ENCODE data around the gene PELI2. TPM values are rescaled to one million over a fixed set of nuclear protein-coding genes. Genes with fewer than 3 reads are reported as not detected.

Gene PELI2
- total and polyA plus RNA-seq, 2 donors (not counting 1 experiment from before 2014, with no cell fraction given), result 15.5 to 29.2 TPM

DNA sequence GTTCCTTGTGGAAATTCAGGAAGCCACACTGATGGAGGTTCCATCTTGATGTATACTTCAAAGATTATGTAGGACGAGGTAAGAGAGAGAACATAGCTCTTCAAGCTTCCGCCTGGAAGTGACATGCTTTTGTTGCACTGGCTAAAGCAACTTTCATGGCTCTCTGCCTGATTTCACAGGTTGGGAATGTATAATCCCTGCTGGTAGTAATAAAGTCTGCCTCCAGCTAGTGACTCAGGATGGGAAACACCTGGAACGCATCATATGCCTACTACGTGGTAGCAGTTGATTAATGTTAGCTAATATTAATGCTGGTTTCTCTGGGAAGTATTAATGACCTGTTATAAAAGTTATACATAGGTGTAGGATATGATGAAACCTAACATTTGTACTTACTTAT is 71.1 kb downstream of the PELI2 start:
- DNase-seq (ENCODE audit: low read depth in 2 of 2), result peak; percentile 85
- Histone ChIP-seq H3K36me3 (ENCODE audit: control insufficient read depth, insufficient read depth, low read length) (no peaks in the 10 kb centered on the region), H3K27ac (ENCODE audit: insufficient read depth, low read length) (no peak overlapping the region), H3K27me3 (ENCODE audit: control insufficient read depth, insufficient read depth, low read length) (no peaks in the 10 kb centered on the region), H4K20me1 (ENCODE audit: control insufficient read depth, extremely low read depth, insufficient read depth, low read length) (no peaks in the 10 kb centered on the region), H3K9me3 (ENCODE audit: control insufficient read depth, insufficient read depth, low read depth, low read length) (no peaks in the 10 kb centered on the region), H3K4me1 (ENCODE audit: control insufficient read depth, extremely low read depth, insufficient read depth, low read length) (peaks cover 2% of the 10 kb centered on the region), H3K4me3 (replicated peaks in 1 of 4; ENCODE audit: control extremely low read depth in 1 of 4, insufficient read depth in 1 of 4, low read depth in 3 of 4, low read length in 4 of 4) (no peak overlapping the region), H3K4me2 (ENCODE audit: extremely low read depth, insufficient read depth, low read length) (no peak overlapping the region), H3K79me2 (ENCODE audit: control insufficient read depth, insufficient read depth, low read length) (no peaks in the 10 kb centered on the region), H2AFZ (ENCODE audit: low read length) (no peak overlapping the region), H3K9ac (ENCODE audit: insufficient read depth, low read length) (no peak overlapping the region)
- no peak for TF ChIP-seq CTCF (conservative IDR thresholded peaks at IDR 0.05 in 1 of 2, IDR thresholded peaks at IDR 0.05 in 1 of 2; ENCODE audit: low read depth in 1 of 2, low read length in 2 of 2)
- TF ChIP-seq EZH2 (IDR thresholded peaks at IDR 0.05; ENCODE audit: low read length, missing control alignments), result no peak

DNA sequence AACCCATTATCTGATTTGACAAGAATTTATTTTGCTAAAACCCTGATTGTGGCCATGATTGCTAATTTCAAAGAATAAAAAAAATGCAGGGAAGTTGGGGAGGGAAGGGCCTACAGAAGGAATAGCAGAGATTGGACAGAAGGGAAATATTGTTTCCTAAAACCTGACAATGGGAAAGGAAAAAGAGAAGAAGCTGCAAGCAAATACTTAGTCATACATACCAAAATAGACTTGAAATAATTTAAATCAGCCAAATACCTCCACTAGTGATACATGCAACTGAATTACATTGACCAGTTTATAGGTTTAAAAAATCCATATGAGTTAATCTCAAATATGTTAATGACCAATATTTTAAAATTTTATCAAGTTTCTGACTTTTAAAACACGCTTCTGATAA is 75.1 kb downstream of the PELI2 start:
- H3K4me1 ChIP-seq (ENCODE audit: control insufficient read depth, extremely low read depth, insufficient read depth, low read length), result peaks cover 9% of the 10 kb centered on the region
- H3K9ac ChIP-seq (ENCODE audit: insufficient read depth, low read length), result no peak overlapping the region
- TF ChIP-seq CTCF (conservative IDR thresholded peaks at IDR 0.05 in 1 of 2, IDR thresholded peaks at IDR 0.05 in 1 of 2; ENCODE audit: low read depth in 1 of 2, low read length in 2 of 2) (no peak), EZH2 (IDR thresholded peaks at IDR 0.05; ENCODE audit: low read length, missing control alignments) (no peak)
- peaks cover 1% of the 10 kb centered on the region for H3K79me2 ChIP-seq (ENCODE audit: control insufficient read depth, insufficient read depth, low read length)
- no peaks in the 10 kb centered on the region for H4K20me1 ChIP-seq (ENCODE audit: control insufficient read depth, extremely low read depth, insufficient read depth, low read length)
- H3K36me3 ChIP-seq (ENCODE audit: control insufficient read depth, insufficient read depth, low read length), result no peaks in the 10 kb centered on the region
- H3K27ac ChIP-seq (ENCODE audit: insufficient read depth, low read length), result no peak overlapping the region
- no peak overlapping the region for H2AFZ ChIP-seq (ENCODE audit: low read length)
- H3K9me3 ChIP-seq (ENCODE audit: control insufficient read depth, insufficient read depth, low read depth, low read length), result no peaks in the 10 kb centered on the region
- H3K4me3 ChIP-seq (replicated peaks in 1 of 4; ENCODE audit: control extremely low read depth in 1 of 4, insufficient read depth in 1 of 4, low read depth in 3 of 4, low read length in 4 of 4), result no peak overlapping the region
- no peaks in the 10 kb centered on the region for H3K27me3 ChIP-seq (ENCODE audit: control insufficient read depth, insufficient read depth, low read length)
- H3K4me2 ChIP-seq (ENCODE audit: extremely low read depth, insufficient read depth, low read length), result no peak overlapping the region
- no peak for DNase-seq (ENCODE audit: low read depth in 2 of 2)

DNA sequence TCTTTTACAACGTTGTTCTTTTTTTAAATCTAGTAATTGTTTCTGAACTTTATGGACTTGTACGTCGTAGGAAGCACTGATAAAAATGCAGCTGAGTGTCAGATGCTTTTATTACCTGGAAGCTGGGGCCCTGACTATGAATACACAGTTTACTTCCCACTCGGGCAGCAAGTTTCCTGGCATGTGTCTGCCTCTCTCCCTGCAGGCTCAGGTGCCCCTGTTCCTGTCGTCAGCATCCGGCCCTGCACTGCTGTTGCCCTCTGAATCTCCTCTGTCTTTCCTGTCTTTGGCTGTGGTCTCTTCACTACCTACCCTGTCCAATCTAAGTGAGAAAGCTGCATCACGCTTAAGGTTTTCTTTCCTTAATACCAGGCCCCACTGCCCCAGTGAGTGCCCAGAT is 75.8 kb downstream of the PELI2 start:
- H3K27me3 ChIP-seq (ENCODE audit: control insufficient read depth, insufficient read depth, low read length), result no peaks in the 10 kb centered on the region
- no peak for DNase-seq (ENCODE audit: low read depth in 2 of 2)
- no peak overlapping the region for H3K4me2 ChIP-seq (ENCODE audit: extremely low read depth, insufficient read depth, low read length)
- no peaks in the 10 kb centered on the region for H4K20me1 ChIP-seq (ENCODE audit: control insufficient read depth, extremely low read depth, insufficient read depth, low read length)
- H3K4me1 ChIP-seq (ENCODE audit: control insufficient read depth, extremely low read depth, insufficient read depth, low read length), result peaks cover 12% of the 10 kb centered on the region
- H3K27ac ChIP-seq (ENCODE audit: insufficient read depth, low read length), result no peak overlapping the region
- peaks cover 2% of the 10 kb centered on the region for H3K79me2 ChIP-seq (ENCODE audit: control insufficient read depth, insufficient read depth, low read length)
- H3K4me3 ChIP-seq (replicated peaks in 1 of 4; ENCODE audit: control extremely low read depth in 1 of 4, insufficient read depth in 1 of 4, low read depth in 3 of 4, low read length in 4 of 4), result no peak overlapping the region
- TF ChIP-seq EZH2 (IDR thresholded peaks at IDR 0.05; ENCODE audit: low read length, missing control alignments), result no peak
- TF ChIP-seq CTCF (conservative IDR thresholded peaks at IDR 0.05 in 1 of 2, IDR thresholded peaks at IDR 0.05 in 1 of 2; ENCODE audit: low read depth in 1 of 2, low read length in 2 of 2), result no peak
- H2AFZ ChIP-seq (ENCODE audit: low read length), result no peak overlapping the region
- no peaks in the 10 kb centered on the region for H3K9me3 ChIP-seq (ENCODE audit: control insufficient read depth, insufficient read depth, low read depth, low read length)
- no peak overlapping the region for H3K9ac ChIP-seq (ENCODE audit: insufficient read depth, low read length)
- H3K36me3 ChIP-seq (ENCODE audit: control insufficient read depth, insufficient read depth, low read length), result no peaks in the 10 kb centered on the region
